NCI-H2227 (cell line): ENCODE data around the gene TGFBR1.

Experiments
- DNase-seq: peaks from one replicate; lab custom pipeline; 2025; ENCODE audit not compliant: unreplicated experiment; lab: John Stamatoyannopoulos, UW

TGFBR1 gene

DNA sequence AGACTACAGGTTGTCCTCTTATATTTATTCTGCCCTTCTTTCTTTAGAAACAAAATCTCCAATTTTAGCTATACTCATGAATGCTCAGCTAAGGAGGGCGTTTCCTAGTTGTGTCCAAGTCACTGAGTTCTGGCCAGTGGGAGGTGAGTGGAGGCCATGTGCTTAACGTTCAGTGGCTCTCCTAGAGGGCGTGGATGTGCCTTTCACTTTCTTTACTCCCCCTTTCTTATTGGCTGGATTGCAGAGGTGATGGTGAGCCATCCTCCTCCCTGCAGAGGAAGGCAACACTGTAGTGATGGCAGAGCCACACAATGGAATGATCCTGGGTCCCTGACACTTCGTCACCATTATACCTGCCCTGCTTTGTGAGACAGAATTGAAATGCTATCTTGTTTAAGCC lies 62.2 kb downstream of the TGFBR1 start:
- no peak for DNase-seq

- no peak for DNase-seq
These were observed 62.8 kb downstream of the TGFBR1 start for GRCh38 chr9:99167694-99168093.

- no peak for DNase-seq
These were observed 64.2 kb downstream of the TGFBR1 start for GRCh38 chr9:99169086-99169485.

- DNase-seq, result peak; percentile 75
These were observed 65.3 kb downstream of the TGFBR1 start for GRCh38 chr9:99169982-99170761.

- DNase-seq, result no peak
These were observed 66.6 kb downstream of the TGFBR1 start for GRCh38 chr9:99171225-99172123.

DNA sequence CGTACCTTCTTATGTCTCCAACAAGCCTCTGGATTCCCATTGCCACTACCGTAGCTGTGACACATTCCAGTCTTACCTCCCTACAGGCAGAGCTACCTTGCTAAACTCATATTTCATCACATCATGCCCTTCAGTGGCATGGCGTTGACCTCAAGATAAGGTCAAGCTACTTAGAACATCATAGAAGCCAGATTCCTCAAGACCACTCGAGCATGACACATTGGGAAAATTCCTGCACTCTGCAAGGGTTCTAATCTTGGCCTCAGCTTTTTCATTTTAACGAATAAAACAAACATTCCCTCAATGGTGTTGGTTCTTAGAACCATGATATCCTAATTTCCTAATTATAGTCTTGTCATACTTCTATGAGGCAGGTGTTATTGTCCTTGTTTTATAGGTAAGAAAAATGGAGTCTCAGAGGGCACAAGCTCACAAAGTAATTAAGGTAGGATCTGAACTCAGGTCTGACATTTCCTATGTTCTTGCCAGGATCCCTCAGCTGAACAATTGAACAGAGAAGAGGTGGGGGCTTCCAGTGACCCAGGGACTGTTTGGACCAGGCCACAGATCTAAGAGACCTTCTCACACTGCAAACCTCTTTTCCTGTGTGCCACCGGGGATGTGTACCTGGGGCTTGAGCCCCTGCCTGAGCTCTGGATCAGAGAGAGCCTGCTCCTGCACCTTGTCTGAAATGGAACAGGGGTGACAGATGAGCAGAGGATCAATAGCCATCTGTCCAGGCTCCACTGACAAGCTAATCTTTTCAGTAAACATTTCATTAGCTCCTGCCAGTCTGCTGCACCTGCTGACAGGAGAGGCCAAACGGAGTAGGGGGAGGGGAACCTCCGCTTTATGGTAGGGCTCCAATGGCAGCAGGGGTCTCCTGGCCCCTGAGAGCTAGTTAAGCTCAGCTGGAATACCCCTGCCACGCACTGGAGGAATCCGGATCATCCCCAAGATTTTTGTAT lies 67.5 kb downstream of the TGFBR1 start:
- peak; percentile 22 for DNase-seq

GRCh38 chr9:99173570-99174504 lies 68.9 kb downstream of the TGFBR1 start:
- no peak for DNase-seq

- no peak for DNase-seq
These were observed 71.7 kb downstream of the TGFBR1 start for GRCh38 chr9:99176527-99177013.

DNA sequence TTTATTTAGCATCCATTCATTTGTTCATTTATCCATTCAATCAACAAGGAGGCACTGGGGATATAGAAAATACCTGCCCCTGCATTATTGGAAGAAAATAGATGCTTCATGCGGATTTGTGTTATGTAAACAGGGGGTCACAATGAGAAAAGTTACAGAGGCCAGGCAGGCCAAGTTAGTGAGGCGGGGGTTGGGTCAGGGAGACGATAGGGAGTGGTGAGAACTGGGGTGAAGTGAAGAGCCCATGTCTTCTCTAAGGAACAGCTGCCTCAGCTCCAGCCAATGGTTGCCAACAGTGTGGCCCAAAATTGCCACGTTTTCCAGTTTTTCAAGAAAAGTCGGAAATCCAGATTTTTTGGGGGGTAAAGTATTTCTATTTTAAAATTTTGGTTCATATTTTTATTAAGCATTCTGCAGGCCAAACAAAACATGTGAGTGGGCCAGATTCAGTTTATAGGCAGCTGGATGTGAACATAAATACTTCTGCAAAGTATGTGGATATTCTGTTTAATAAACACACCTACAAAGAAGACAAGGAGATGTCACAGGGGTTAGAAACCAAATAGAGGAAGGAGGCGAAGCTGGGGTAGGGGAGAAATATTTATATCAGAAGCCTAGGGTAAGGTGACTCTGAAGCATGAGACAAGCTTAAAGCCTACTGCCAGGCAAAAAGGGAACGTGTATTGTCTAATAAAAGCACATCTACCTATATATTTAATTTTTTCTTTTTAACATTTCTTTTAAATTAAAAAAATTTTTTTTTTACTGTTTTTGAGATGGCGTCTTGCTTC lies 72.9 kb downstream of the TGFBR1 start:
- no peak for DNase-seq

DNA sequence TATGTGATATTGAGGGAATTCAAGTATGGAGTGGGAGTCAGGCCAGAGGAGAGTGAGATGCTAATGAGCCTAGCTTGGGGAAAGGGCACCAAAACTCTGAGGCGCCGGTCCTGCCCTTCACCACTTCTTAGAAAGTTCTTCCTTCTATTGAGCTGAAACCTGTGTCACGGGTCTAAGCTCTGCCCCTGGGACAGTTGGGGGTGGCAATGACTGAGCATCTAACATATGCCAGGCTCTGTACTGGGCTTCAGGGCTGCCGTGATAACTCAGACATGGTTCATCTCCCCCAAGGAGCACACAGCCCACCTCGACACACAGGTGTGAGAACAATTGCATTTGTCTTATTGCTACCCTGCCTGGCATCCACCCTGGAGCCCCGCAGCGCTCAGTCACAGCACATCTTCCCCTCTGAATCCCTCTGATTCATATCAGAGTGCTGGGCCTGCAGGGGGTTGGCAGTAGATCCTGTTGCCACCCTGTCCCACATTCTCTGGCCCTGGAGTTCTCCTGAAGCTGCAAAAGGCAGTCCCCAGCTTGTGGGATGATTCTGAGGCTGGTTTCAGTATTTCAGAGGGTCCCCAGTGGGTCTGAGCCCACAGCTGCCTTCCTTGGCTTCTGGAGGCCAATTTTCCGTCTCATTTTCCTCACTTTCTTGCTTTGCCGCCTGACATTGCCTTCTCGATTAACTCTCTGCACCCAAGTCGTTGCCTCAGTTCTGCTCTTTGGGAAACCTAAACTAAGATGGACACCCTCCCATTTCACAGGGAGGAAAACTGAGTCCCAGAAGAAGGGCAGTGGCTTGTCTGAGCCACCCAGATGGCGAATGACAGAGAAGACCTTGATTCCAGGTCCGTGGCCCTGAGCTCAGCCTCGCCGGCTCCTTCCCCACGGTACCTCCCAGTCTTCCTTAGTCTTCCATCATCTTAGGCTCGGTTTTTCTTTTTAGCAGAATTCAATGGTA lies 74.3 kb downstream of the TGFBR1 start:
- DNase-seq, result no peak

DNA sequence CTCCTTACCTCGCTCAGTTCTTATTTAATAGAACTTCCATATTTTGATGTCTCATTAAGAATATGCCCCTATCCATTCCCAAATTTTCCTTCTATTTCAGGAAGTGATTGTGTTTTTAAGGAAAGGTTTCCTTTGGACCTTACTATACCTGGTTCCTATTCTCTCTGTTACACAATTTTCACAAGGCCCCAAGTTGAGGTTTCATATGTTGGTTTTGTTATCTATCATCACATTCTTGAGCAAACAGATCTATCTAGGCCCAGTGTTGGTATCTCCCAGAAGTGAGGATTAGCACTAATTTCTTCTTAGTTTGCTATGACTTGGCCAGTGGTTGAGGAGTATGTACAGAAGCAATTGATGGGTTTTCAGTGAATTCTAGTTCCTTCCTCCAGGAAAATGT lies 75.3 kb downstream of the TGFBR1 start:
- DNase-seq, result no peak

- DNase-seq, result no peak
These were observed 75.7 kb downstream of the TGFBR1 start for GRCh38 chr9:99180662-99181061.

DNA sequence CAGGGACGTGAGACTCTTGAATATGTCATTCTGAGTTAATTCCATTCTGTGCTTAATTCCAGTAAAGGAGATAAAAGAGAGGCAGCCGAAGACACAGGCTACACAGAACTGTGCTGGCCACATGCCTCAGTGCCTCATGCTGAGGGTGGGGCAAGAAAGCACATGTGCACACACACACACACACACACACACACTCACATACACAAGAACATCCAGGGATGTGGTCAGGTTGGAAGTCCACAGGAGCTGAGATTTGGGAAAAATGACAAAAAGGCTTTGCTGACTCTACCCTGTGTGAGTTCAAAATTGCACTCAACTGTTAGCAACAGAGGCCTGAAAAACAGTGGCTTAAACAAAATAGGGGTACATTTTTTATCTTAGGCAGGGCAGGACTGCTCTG lies 76.3 kb downstream of the TGFBR1 start:
- no peak for DNase-seq

GRCh38 chr9:99181621-99182020 lies 76.7 kb downstream of the TGFBR1 start:
- no peak for DNase-seq

DNA sequence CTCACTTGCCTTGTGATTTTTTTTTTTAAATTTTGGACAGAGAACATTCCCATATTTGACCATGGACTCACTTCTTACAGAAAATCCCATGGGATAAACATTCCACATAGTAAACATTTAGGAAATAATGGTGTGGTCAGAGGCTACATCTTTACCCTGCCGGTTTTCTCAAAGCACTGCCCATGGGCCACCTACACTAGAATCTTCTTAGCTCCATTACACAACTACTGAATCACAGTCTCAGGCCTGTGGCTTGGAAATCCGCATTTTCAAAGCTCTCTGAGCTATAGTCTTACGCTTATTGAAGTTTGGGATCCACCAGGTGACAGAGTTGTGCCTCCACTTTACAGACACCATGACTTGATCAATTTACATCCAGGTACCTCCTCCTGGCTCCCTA lies 77.4 kb downstream of the TGFBR1 start:
- no peak for DNase-seq

- no peak for DNase-seq
These were observed 78.7 kb downstream of the TGFBR1 start for GRCh38 chr9:99183616-99184015.

GRCh38 chr9:99184110-99184474 lies 79.2 kb downstream of the TGFBR1 start:
- DNase-seq, result no peak
